Body of pancreas (tissue), 4 donors: ENCODE measurements around the gene RNU2-63P. TPM values are rescaled to one million over a fixed set of nuclear protein-coding genes. Genes with fewer than 3 reads are reported as not detected.

Experiments used
- ATAC-seq: fragments of 150-250 bp; one replicate; pipeline ENCODE4 v1.9.1; 2016
- DNase-seq, 4 donors: peaks; one replicate each; pipeline ENCODE4 v3.0.0-alpha.2; 2019
- H3K27ac ChIP-seq, 4 donors: fragments of 200-600 bp; sonication (generic); 1 replicate in 3 of 4; 2 replicates in 1 of 4; pipeline versions ENCODE4 v1.5.1 to v1.6.1; 2016 to 2019; ENCODE audit warnings: mild to moderate bottlenecking in 1 of 4, mixed read lengths in 1 of 4, moderate library complexity in 1 of 4
- H3K27me3 ChIP-seq, 2 donors: fragments of 200-600 bp; sonication (generic); one replicate each; pipeline ENCODE4 v1.6.0; 2016; ENCODE audit warnings: mild to moderate bottlenecking in 1 of 2
- H3K36me3 ChIP-seq, 2 donors: fragments of 200-600 bp; sonication (generic); replicated peaks in 1 of 2; 2 replicates each; pipeline ENCODE4 v1.5.1; 2016; ENCODE audit warnings: low read depth in 2 of 2; ENCODE audit not compliant: insufficient read depth in 1 of 2
- H3K4me1 ChIP-seq: fragments of 200-600 bp; sonication (generic); one replicate; pipeline ENCODE4 v1.6.0; 2016
- H3K4me3 ChIP-seq, 2 donors: fragments of 200-600 bp; sonication (generic); 1 replicate in 1 of 2; 2 replicates in 1 of 2; pipeline ENCODE4 v1.5.1; 2016 to 2019
- H3K9me3 ChIP-seq, 3 donors: fragments of 200-600 bp; sonication (generic); 1 replicate in 2 of 3; 2 replicates in 1 of 3; pipeline ENCODE4 v1.5.1; 2016
- POLR2A ChIP-seq, 3 donors: fragments of 450-650 bp; IDR thresholded peaks; one replicate each; pipeline ENCODE4 v1.6.1; 2016; ENCODE audit warnings: antibody characterized with exemption in 3 of 3, mild to moderate bottlenecking in 2 of 3
- WGBS, 2 donors: methylation state at CpG; one replicate each; pipeline ENCODE4 v1.1.5; 2017; 5-methylcytosine and 5-hydroxymethylcytosine counted together
- intact Hi-C: fragments of 100-400 bp; cut with DNase I; formaldehyde crosslinking; loops from one replicate; pipeline ENCODE4 v1.15.1; 2023
- total RNA-seq, 2 donors: library from RNA; depleted of rRNA; stranded (reverse); fragments of >200 nt; gene quantifications; one replicate each; pipeline ENCODE4 v1.1.0, GENCODE V29; 2016
- TF ChIP-seq, protein P1 (sequence below), 7 experiments: fragments of 450-650 bp in 4 of 7; fragments of 200-600 bp in 3 of 7; sonication (generic) in 3 of 7; IDR thresholded peaks; one replicate each; pipeline ENCODE4 v1.5.1; 2016 to 2019; ENCODE audit warnings: antibody characterized with exemption in 7 of 7

Gene RNU2-63P
- total RNA-seq = not detected

DNA sequence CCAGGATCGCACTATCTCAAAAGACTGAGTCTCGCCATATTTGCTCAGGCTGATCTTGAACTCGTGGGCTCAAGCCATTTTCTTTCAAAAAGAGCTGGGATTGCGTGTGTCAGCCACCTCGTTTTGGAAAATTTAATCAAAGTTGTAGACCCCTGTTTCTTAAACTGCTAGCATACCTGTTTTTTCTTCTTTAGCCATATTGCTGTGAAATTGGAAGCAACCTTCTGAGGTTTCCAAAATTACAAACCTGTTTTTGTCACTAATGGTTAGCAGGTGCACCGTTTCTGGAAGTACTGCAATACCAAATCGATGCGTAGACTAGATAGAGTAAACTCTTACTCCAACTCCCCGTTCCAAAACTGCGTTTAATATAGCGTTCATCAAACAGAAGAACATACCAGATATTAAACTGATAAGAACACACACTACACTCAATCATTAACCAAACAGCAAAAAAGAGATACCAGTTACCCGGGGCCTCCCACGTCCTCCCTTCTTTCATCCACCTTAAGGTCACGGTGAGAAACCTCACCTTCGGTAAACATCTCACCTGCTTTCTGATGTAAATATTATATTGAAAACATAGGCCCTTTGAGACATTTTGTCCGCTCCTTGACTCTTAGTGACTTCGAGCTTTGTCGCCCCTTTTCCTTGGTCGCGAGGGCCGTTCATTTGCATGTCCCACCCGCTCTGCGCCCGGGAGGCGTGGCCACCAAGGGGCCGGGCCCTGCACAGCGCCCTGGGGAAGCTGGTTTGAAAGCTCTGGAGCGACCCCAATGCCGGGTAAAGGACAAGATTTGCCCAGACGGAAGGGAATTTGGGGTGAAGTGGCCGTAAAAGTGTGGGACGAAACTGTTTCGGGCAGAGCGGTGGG is at the start of gene RNU2-63P:
RNU2-63P (minus strand) TSS at position 462 of the 874 bp plus-strand sequence.
- peaks cover 22% of the 10 kb centered on the region for H3K4me1 ChIP-seq
- WGBS, 2 donors = 4% methylated on average over 33 of the region's 34 CpGs
- ATAC-seq = peak; percentile 93

DNA sequence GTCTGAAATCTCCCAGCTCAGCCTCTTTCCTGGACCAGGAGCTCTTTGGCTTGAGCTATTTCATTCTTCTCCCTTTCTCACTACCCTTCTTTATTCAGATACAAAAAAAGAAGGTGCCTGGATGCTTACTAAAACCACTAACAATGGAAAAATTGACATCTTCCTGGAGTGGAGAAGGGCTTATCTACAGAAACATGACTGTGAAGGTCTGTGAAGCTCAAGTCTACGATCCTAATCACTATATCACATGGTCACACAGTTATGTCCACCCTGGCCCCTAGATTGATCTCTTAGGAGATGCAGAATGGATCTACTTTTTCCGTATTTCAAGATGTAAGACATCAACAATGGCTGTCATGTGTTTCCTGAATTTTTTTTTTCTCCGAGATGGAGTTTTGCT is 44.9 kb upstream of the RNU2-63P start:
- TF ChIP-seq, protein P1, sequence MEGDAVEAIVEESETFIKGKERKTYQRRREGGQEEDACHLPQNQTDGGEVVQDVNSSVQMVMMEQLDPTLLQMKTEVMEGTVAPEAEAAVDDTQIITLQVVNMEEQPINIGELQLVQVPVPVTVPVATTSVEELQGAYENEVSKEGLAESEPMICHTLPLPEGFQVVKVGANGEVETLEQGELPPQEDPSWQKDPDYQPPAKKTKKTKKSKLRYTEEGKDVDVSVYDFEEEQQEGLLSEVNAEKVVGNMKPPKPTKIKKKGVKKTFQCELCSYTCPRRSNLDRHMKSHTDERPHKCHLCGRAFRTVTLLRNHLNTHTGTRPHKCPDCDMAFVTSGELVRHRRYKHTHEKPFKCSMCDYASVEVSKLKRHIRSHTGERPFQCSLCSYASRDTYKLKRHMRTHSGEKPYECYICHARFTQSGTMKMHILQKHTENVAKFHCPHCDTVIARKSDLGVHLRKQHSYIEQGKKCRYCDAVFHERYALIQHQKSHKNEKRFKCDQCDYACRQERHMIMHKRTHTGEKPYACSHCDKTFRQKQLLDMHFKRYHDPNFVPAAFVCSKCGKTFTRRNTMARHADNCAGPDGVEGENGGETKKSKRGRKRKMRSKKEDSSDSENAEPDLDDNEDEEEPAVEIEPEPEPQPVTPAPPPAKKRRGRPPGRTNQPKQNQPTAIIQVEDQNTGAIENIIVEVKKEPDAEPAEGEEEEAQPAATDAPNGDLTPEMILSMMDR (IDR thresholded peaks at IDR 0.05) = no peak
- no peak for TF ChIP-seq POLR2A (IDR thresholded peaks at IDR 0.05)
- Histone ChIP-seq H3K27ac (no peak overlapping the region), H3K9me3 (no peaks in the 10 kb centered on the region), H3K36me3 (no peaks in the 10 kb centered on the region), H3K4me3 (no peak overlapping the region), H3K4me1 (peaks cover 9% of the 10 kb centered on the region), H3K27me3 (no peaks in the 10 kb centered on the region)
- 70 to 75% methylated on average over 3 of the region's 3 CpGs for WGBS, 2 donors
- intact Hi-C loops = no loop called here
- DNase-seq (no peak), ATAC-seq (no peak)

More for the DNA sequence above, at the start of gene RNU2-63P:
- intact Hi-C loops = no loop called here
- Histone ChIP-seq H3K27me3 (no peaks in the 10 kb centered on the region), H3K27ac (peak within 1 kb of the TSS; percentile 79 to 97 (median 90)), H3K36me3 (no peaks in the 10 kb centered on the region), H3K9me3 (no peaks in the 10 kb centered on the region), H3K4me3 (peak within 1 kb of the TSS; percentile 30 to 69)
- TF ChIP-seq POLR2A (IDR thresholded peaks at IDR 0.05) = peak; percentile 19 to 99 (median 95)
- TF ChIP-seq, protein P1 (IDR thresholded peaks at IDR 0.05) = peak in 1 of 7 experiments; percentile 4
- peak; percentile 77 to 83 (median 81) for DNase-seq

DNA sequence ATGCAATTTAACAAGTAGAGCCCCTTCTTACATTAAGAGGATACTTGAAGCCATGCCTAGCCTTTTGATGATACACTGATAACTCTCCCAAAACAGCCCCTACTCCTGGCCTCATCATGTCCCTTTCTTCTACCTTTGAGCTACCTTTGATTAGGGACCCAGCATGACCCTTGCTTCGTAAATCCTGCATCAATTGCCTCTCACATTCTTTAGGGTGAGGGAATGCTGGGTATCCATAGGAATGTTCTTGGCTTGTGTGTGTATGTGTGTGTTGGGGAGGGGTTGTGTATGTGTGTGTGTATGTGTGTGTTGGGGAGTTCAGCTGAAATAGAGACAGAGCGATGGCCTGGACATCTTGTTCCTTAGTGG is 44.5 kb upstream of the RNU2-63P start:
- 70% methylated on average over 2 of the region's 2 CpGs for WGBS, 2 donors
- ATAC-seq (no peak), DNase-seq (no peak)
- peaks cover 13% of the 10 kb centered on the region for H3K4me1 ChIP-seq
- H3K4me3 ChIP-seq = no peak overlapping the region
- no peaks in the 10 kb centered on the region for H3K36me3 ChIP-seq
- H3K9me3 ChIP-seq = no peaks in the 10 kb centered on the region
- H3K27me3 ChIP-seq = no peaks in the 10 kb centered on the region
- no peak for TF ChIP-seq POLR2A (IDR thresholded peaks at IDR 0.05)
- TF ChIP-seq, protein P1 (IDR thresholded peaks at IDR 0.05) = no peak
- no peak overlapping the region for H3K27ac ChIP-seq
- intact Hi-C loops = no loop called here

DNA sequence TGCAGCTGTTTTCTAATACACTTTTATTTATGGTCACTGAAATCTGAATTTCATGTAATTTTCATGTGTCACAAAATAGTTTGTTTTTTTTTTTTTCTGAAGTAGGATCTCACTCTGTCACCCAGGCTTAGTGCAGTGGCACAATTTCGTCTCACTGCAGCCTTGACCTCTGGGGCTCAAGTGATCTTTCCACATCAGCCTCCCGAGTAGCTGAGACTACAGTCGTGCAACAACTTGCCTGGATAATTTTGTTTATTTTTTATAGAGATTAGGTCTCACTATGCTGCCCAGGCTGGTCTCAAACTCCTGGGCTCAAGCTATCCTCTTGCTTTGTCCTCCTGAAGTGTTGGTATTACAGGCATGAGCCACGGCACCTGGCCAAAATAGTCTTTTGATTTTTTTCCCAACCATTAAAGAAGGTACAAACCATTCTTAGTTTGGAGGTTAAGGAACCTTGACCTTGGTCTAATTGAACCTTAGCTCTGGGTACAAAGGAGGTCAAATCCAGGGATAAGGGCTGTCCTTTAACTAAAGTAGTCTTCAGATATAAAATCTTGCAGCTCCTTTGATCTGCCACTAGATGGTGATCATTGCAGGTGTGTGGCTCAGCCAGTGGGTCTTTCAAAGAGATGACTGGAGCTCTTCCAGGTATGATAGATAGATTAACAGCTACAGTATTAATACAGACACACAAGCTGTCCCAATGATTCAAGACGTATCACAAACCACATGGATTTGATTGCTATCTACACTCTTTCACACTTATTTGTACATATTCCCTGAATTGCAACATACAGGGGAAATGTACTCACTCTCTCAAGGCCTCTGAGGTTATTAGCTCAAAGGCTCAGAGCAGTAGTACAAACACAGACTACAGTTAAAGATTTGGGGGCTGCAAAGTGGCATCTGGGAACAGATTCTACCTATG is 43.9 kb upstream of the RNU2-63P start:
- Histone ChIP-seq H3K27ac (no peak overlapping the region), H3K36me3 (no peaks in the 10 kb centered on the region), H3K9me3 (no peaks in the 10 kb centered on the region), H3K27me3 (no peaks in the 10 kb centered on the region), H3K4me1 (peaks cover 15% of the 10 kb centered on the region), H3K4me3 (no peak overlapping the region)
- ATAC-seq = no peak
- no peak for TF ChIP-seq POLR2A (IDR thresholded peaks at IDR 0.05)
- TF ChIP-seq, protein P1 (IDR thresholded peaks at IDR 0.05) = peak; percentile 67 to 77 (median 72)
- peak in 2 of 4 donors; percentile 18 to 24 for DNase-seq
- intact Hi-C loops = loop anchor here (5.0 kb wide), 1 partner anchor 102 kb away; no protein-coding TSS in a partner anchor
- WGBS, 2 donors = 27 to 34% methylated on average over 5 of the region's 5 CpGs
